ENCODE measurements around the gene C1QA. TPM values are rescaled to one million over a fixed set of nuclear protein-coding genes. Genes with fewer than 3 reads are reported as not detected.

C1QA gene
- total and polyA plus RNA-seq, 4 donors = 27.4 to 513 (median 391) TPM

- no peak for ATAC-seq (ENCODE audit: insufficient read depth, low FRiP score)
- H3K9me3 ChIP-seq (ENCODE audit: control insufficient read depth in 4 of 4, insufficient read depth in 3 of 4, low read length in 3 of 4) = peaks cover 0 to 2% (median 0%) of the 10 kb centered on the region in 4 donors
- peaks cover 0 to 26% (median 3%) of the 10 kb centered on the region in 3 donors for H3K27me3 ChIP-seq (ENCODE audit: control insufficient read depth in 3 of 3, insufficient read depth in 3 of 3, low read length in 2 of 3)
- no peak overlapping the region for H3K9ac ChIP-seq (ENCODE audit: insufficient read depth in 1 of 2, low read length in 2 of 2)
- no peaks in the 10 kb centered on the region for H3K4me1 ChIP-seq (ENCODE audit: control insufficient read depth in 5 of 5, insufficient read depth in 5 of 5, low read length in 5 of 5)
- H3K4me3 ChIP-seq = no peak overlapping the region
- 73 to 83% methylated on average over 24 of the region's 24 CpGs for WGBS, 2 donors
- TF ChIP-seq, protein P1, sequence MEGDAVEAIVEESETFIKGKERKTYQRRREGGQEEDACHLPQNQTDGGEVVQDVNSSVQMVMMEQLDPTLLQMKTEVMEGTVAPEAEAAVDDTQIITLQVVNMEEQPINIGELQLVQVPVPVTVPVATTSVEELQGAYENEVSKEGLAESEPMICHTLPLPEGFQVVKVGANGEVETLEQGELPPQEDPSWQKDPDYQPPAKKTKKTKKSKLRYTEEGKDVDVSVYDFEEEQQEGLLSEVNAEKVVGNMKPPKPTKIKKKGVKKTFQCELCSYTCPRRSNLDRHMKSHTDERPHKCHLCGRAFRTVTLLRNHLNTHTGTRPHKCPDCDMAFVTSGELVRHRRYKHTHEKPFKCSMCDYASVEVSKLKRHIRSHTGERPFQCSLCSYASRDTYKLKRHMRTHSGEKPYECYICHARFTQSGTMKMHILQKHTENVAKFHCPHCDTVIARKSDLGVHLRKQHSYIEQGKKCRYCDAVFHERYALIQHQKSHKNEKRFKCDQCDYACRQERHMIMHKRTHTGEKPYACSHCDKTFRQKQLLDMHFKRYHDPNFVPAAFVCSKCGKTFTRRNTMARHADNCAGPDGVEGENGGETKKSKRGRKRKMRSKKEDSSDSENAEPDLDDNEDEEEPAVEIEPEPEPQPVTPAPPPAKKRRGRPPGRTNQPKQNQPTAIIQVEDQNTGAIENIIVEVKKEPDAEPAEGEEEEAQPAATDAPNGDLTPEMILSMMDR (IDR thresholded peaks at IDR 0.05; ENCODE audit: control extremely low read depth, extremely low read depth) = no peak
- H3K27ac ChIP-seq (ENCODE audit: low read depth in 1 of 2, low read length in 1 of 2) = no peak overlapping the region
- H3K36me3 ChIP-seq (ENCODE audit: control insufficient read depth in 4 of 4, insufficient read depth in 4 of 4, low read length in 4 of 4) = no peaks in the 10 kb centered on the region
- no peak for DNase-seq
Measured at GRCh38 chr1:22598736-22599135, 37.7 kb upstream of the C1QA start.

GRCh38 chr1:22600071-22600816 lies 36.2 kb upstream of the C1QA start:
- peaks cover 0 to 28% (median 0%) of the 10 kb centered on the region in 3 donors for H3K27me3 ChIP-seq (ENCODE audit: control insufficient read depth in 3 of 3, insufficient read depth in 3 of 3, low read length in 2 of 3)
- peaks cover 0 to 2% (median 0%) of the 10 kb centered on the region in 4 donors for H3K9me3 ChIP-seq (ENCODE audit: control insufficient read depth in 4 of 4, insufficient read depth in 3 of 4, low read length in 3 of 4)
- H3K4me3 ChIP-seq = no peak overlapping the region
- DNase-seq = no peak
- 62 to 65% methylated on average over 22 of the region's 22 CpGs for WGBS, 2 donors
- no peak for ATAC-seq (ENCODE audit: insufficient read depth, low FRiP score)
- H3K36me3 ChIP-seq (ENCODE audit: control insufficient read depth in 4 of 4, insufficient read depth in 4 of 4, low read length in 4 of 4) = no peaks in the 10 kb centered on the region
- H3K4me1 ChIP-seq (ENCODE audit: control insufficient read depth in 5 of 5, insufficient read depth in 5 of 5, low read length in 5 of 5) = no peaks in the 10 kb centered on the region
- H3K9ac ChIP-seq (ENCODE audit: insufficient read depth in 1 of 2, low read length in 2 of 2) = no peak overlapping the region
- TF ChIP-seq, protein P1 (IDR thresholded peaks at IDR 0.05; ENCODE audit: control extremely low read depth, extremely low read depth) = no peak
- no peak overlapping the region for H3K27ac ChIP-seq (ENCODE audit: low read depth in 1 of 2, low read length in 1 of 2)

- no peaks in the 10 kb centered on the region for H3K4me1 ChIP-seq (ENCODE audit: control insufficient read depth in 5 of 5, insufficient read depth in 5 of 5, low read length in 5 of 5)
- 89% methylated on average over 36 to 39 of the region's 39 CpGs for WGBS, 2 donors
- no peak overlapping the region for H3K27ac ChIP-seq (ENCODE audit: low read depth in 1 of 2, low read length in 1 of 2)
- DNase-seq (no peak), ATAC-seq (ENCODE audit: insufficient read depth, low FRiP score) (no peak)
- no peaks in the 10 kb centered on the region for H3K36me3 ChIP-seq (ENCODE audit: control insufficient read depth in 4 of 4, insufficient read depth in 4 of 4, low read length in 4 of 4)
- no peak overlapping the region for H3K4me3 ChIP-seq
- TF ChIP-seq, protein P1 (IDR thresholded peaks at IDR 0.05; ENCODE audit: control extremely low read depth, extremely low read depth) = no peak
- peaks cover 0 to 32% (median 0%) of the 10 kb centered on the region in 3 donors for H3K27me3 ChIP-seq (ENCODE audit: control insufficient read depth in 3 of 3, insufficient read depth in 3 of 3, low read length in 2 of 3)
- H3K9ac ChIP-seq (ENCODE audit: insufficient read depth in 1 of 2, low read length in 2 of 2) = no peak overlapping the region
- H3K9me3 ChIP-seq (ENCODE audit: control insufficient read depth in 4 of 4, insufficient read depth in 3 of 4, low read length in 3 of 4) = peaks cover 0 to 2% (median 0%) of the 10 kb centered on the region in 4 donors
Measured at GRCh38 chr1:22600817-22601605, 35.4 kb upstream of the C1QA start.
